Glutamatergic neuron (in vitro differentiated cells): ENCODE measurements around the gene RCL1. TPM values are rescaled to one million over a fixed set of nuclear protein-coding genes. Genes with fewer than 3 reads are reported as not detected.

Experiments used
- DNase-seq: peaks from one replicate; pipeline ENCODE4 v3.0.0; 2022
- H3K27ac Mint-ChIP-seq: one replicate; pipeline ENCODE4 v1.8.0; 2020; ENCODE audit warnings: mild to moderate bottlenecking, mixed read lengths, inconsistent platforms; ENCODE audit not compliant: unreplicated experiment
- H3K27me3 Mint-ChIP-seq: one replicate; pipeline ENCODE4 v1.8.0; 2020; ENCODE audit warnings: mild to moderate bottlenecking, moderate library complexity, mixed read lengths, inconsistent platforms; ENCODE audit not compliant: unreplicated experiment
- H3K36me3 Mint-ChIP-seq: one replicate; pipeline ENCODE4 v1.8.0; 2020; ENCODE audit warnings: mild to moderate bottlenecking, mixed read lengths, inconsistent platforms; ENCODE audit not compliant: unreplicated experiment
- H3K4me1 Mint-ChIP-seq: one replicate; pipeline ENCODE4 v1.8.0; 2020; ENCODE audit warnings: mild to moderate bottlenecking, low read depth, mixed read lengths, inconsistent platforms; ENCODE audit not compliant: unreplicated experiment
- H3K4me3 Mint-ChIP-seq: one replicate; pipeline ENCODE4 v1.8.0; 2020; ENCODE audit warnings: mild to moderate bottlenecking, mixed read lengths, inconsistent platforms; ENCODE audit not compliant: unreplicated experiment
- H3K9me3 Mint-ChIP-seq: one replicate; pipeline ENCODE4 v1.8.0; 2020; ENCODE audit warnings: mild to moderate bottlenecking, moderate library complexity, mixed read lengths, inconsistent platforms; ENCODE audit not compliant: unreplicated experiment
- CTCF ChIP-seq: fragments of 200-600 bp; sonication (generic); IDR thresholded peaks from one replicate; pipeline ENCODE4 v1.5.0; 2021; ENCODE audit not compliant: partially characterized antibody, unreplicated experiment
- total RNA-seq: library from RNA; stranded (reverse); fragmentation: NEBNext Ultra II Directional; extraction: Animal tissue kit (Norgen Biotek cat#: 25700); gene quantifications from one replicate; pipeline ENCODE4 v1.2.1, GENCODE V29; 2021; ENCODE audit not compliant: unreplicated experiment

Gene RCL1
- total RNA-seq, 1 donor from 2014 or later, result 14.4 TPM

GRCh38 chr9:4801156-4801555, 8.4 kb downstream of the RCL1 start:
- H3K4me3 Mint-ChIP-seq, result no peak overlapping the region
- no peak for TF ChIP-seq CTCF
- H3K9me3 Mint-ChIP-seq, result no peaks in the 10 kb centered on the region

GRCh38 chr9:4803670-4804530, 11.2 kb downstream of the RCL1 start:
- H3K27ac Mint-ChIP-seq, result no peak overlapping the region
- no peak for TF ChIP-seq CTCF
- H3K36me3 Mint-ChIP-seq, result peaks cover 11% of the 10 kb centered on the region
- DNase-seq, result no peak
- H3K27me3 Mint-ChIP-seq, result no peaks in the 10 kb centered on the region
- H3K4me1 Mint-ChIP-seq, result peaks cover 12% of the 10 kb centered on the region
- no peaks in the 10 kb centered on the region for H3K9me3 Mint-ChIP-seq
- H3K4me3 Mint-ChIP-seq, result no peak overlapping the region

More at GRCh38 chr9:4801156-4801555, 8.4 kb downstream of the RCL1 start:
- Mint-ChIP-seq H3K36me3 (peaks cover 6% of the 10 kb centered on the region), H3K27me3 (no peaks in the 10 kb centered on the region), H3K27ac (no peak overlapping the region), H3K4me1 (peaks cover 26% of the 10 kb centered on the region)
- no peak for DNase-seq

GRCh38 chr9:4804531-4805016, 11.8 kb downstream of the RCL1 start:
- DNase-seq, result no peak
- Mint-ChIP-seq H3K4me1 (peaks cover 7% of the 10 kb centered on the region), H3K36me3 (peaks cover 11% of the 10 kb centered on the region), H3K27me3 (no peaks in the 10 kb centered on the region), H3K27ac (no peak overlapping the region), H3K4me3 (no peak overlapping the region), H3K9me3 (no peaks in the 10 kb centered on the region)
- no peak for TF ChIP-seq CTCF

- Mint-ChIP-seq H3K9me3 (no peaks in the 10 kb centered on the region), H3K27me3 (no peaks in the 10 kb centered on the region)
Measured at GRCh38 chr9:4805191-4805918, 12.6 kb downstream of the RCL1 start.

More at GRCh38 chr9:4805191-4805918, 12.6 kb downstream of the RCL1 start:
- Mint-ChIP-seq H3K4me3 (no peak overlapping the region), H3K4me1 (peaks cover 3% of the 10 kb centered on the region), H3K27ac (no peak overlapping the region), H3K36me3 (peaks cover 11% of the 10 kb centered on the region)
- no peak for DNase-seq
- no peak for TF ChIP-seq CTCF
